GM03348 (cell line): ENCODE results near the gene STXBP4.

Experiments
- DNase-seq: peaks from one replicate; pipeline ENCODE4 v3.0.0; 2012; ENCODE audit warnings: low spot score

Gene STXBP4, protein sequence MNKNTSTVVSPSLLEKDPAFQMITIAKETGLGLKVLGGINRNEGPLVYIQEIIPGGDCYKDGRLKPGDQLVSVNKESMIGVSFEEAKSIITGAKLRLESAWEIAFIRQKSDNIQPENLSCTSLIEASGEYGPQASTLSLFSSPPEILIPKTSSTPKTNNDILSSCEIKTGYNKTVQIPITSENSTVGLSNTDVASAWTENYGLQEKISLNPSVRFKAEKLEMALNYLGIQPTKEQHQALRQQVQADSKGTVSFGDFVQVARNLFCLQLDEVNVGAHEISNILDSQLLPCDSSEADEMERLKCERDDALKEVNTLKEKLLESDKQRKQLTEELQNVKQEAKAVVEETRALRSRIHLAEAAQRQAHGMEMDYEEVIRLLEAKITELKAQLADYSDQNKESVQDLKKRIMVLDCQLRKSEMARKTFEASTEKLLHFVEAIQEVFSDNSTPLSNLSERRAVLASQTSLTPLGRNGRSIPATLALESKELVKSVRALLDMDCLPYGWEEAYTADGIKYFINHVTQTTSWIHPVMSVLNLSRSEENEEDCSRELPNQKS

DNA sequence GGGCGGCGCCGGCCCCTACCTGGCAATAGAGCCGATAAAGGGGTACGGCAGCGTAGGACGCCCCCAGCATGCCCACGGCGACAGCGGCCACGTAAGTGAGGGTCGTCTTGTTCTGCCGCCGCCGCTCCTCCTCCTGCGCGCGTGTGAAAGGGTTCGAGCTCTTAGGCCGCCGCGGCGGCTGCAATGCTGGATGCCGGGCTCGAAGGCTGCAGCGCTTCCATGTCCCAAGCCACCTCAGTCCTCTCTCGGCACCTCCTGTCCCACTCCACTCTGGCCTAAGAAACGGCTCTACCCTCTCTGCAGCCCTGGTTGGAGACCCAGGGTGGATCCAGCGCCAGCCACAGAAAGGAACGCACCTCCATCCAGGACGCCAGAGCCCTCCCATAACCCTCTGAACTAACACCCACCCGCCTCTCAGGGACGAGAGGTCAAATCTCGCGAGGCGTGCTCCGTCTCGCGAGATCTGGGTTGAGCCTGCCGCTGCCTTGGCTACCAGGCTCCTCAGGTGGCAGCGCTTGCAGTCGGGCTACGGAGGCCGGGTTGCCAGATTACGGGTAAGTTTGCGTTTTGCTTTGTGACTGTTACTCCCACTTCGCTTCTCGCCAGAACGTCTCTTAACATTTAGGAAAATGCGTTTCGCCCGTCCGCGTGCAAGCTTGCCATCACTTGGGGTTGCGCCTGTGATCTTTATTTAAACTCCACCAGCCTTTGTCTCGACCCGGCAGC, at the start of gene STXBP4, which contains the start of gene COX11:
Gene STXBP4 (plus strand): TSS at position 504 of the 726 bp plus-strand sequence. CDS start 17,455 bp downstream, outside the sequence.
Gene COX11 (minus strand): TSS at position 393 of the 726 bp plus-strand sequence. CDS start 8 bp downstream, at position 385.
- peak; percentile 96 for DNase-seq

DNA sequence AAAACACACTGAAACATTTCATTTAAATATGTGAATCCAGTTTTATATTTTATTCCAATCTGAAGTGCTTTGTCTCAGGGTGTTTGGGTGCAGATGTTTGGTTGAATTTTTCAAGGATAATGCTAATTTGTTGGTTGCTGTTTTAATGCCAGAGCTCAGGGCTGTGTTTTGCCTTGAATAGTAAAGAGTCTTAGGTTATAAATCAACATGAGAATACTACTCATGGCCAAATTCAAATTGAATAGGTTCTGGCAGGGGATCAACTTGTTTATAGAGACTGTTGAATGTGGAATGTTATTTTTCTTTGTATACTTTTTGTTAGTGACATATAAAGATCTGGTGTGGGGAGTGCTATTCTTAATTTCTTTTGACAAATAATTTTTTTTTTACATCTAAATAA, 49.1 kb upstream of the STXBP4 start:
- DNase-seq, result no peak

DNA sequence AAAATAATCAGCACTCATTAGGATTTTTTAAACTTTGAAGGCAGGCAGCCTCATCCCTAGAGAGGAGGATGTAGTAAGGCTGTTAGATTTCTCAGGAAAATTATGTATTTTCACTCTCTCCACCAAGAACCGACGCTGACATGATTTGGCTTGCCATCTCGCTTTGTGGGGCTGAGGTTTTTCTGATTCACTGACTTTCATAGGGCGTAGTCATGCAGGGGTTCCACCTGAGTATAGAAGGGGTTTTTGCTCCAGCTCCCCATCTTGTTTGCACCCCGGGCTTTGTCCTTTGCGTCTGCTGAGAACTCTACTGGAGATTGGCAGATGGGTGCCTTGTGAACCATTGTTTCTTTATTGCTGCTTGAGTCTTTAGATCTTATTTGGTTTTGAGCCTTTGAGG, 47.7 kb upstream of the STXBP4 start:
- no peak for DNase-seq

DNA sequence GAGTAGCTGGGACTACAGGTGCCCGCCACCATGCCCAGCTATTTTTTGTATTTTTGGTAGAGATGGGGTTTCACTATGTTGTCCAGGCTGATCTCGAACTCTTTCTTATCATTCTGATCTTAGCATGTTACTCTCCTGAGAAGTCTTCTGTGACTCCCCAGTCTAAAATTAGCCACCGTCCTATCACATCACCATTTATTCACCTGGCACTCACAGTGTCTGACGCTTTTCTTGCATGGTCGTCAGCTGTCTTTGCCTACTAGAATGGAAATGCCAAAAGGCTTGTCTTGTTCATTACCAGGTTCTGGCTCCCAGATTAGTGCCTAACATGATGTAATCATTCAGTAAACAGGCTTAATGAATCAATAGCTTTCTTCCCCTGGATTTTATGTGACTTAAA, 44.2 kb upstream of the STXBP4 start:
- no peak for DNase-seq

DNA sequence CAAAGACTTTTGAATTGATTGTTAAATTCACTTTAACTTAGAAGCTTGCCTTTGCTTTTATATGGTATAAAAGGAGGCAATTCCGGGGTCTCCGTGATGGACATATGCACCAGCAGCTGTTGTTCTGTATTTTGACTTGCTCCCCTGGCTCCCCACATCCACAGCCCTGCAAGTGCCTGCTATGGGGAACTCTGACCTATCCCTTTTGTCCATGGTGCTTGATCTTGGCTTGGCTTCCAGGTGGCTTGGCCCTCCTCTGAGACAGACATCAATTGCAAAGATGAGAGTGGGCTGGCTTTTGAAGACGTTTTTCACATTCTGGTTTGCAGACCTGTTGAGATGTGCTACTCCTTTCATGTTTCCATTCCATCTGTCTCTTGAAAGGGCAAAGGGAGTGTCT, 41.0 kb upstream of the STXBP4 start:
- DNase-seq, result no peak

DNA sequence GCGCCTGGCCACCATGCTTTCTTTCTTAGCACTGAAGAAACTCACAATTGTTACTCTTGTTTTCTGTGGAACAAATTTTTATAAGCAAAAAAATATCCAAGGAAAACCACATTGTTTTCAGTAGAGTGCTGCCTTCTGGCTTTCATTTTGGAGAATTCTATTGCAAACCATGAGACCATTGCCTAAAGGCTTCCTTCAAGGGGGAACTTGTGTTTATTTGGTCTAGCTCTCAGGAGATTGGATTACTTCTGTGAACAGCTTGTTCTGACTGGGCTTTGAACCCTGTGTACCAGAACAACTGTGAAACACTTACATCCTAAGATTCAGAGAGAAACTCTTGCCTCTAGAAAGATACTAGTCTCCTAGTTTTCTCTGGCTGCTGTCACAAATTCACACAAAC, 35.9 kb upstream of the STXBP4 start:
- no peak for DNase-seq

DNA sequence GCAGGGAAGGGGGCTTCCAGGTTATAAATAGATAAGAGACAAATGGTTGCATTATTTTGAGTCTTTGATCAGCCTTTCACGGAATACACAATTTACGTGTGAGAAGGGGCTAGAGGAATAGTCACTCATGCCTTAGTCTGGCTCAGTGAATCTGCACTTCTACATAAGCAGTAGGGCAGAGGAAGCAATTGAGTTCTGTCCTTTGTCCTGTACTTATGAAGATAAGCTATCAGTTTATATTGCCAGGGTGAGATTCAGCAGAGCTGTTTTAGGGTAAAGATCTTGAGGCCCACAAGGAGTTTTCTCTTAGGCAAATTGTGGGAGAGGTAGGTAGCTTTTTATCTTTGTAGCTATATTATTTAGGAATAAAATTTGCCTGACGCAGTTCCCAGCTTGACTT, 34.6 kb upstream of the STXBP4 start:
- DNase-seq, result no peak

DNA sequence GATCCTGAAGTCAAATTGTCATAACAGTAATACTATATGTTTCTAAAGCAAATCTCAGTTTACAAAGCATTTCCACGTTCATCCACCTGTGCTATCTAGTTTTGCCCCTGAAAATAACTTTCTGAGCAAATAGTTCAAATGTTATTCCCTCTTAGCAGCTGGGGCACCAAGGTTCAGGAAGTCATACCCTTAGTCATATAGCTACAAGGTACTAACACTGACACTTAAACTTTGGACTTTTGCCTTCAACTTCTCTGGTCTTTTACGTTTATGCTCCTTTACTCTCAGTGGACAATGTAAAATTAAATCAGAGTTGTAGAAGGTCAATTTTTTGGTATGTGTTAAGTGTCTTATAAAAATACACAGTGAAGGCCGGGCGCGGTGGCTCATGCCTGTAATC, 33.1 kb upstream of the STXBP4 start:
- no peak for DNase-seq

DNA sequence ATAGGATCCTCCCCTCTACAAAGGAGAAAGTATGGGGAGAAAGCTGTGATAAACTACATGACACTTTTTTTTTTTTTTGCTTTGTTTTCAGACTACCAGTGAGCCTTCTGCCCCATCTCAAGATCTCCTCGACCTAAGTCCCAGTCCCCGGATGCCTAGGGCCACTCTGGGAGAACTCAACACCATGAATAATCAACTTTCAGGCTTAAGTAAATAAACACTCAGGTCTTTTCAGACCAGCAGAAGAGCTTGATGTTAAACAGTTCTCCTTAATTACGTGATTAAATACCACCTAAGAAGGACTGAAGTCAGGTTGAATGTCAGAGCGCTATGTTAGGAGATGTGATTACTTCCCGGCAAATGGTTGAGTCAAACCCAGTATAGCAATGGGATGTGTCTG, 31.5 kb upstream of the STXBP4 start:
- no peak for DNase-seq

DNA sequence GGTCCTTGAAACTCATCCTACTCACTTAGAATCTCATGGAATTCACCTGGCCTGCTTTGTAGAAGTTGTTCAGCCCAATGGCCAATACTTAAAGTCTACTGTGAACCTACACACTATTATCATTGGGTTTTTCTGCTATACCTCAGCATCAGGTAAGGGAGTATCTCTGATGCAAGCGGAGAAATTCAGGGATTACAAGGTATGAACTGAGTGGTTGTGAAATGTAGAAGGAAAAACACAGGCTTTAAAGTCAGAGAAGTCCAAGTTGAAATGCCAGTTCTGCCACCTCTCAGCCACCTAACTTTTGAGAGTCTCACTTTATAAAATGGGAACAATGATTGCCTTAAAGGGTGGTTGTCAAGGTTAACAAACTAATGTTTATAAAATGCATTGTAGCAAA, 31.1 kb upstream of the STXBP4 start:
- no peak for DNase-seq

DNA sequence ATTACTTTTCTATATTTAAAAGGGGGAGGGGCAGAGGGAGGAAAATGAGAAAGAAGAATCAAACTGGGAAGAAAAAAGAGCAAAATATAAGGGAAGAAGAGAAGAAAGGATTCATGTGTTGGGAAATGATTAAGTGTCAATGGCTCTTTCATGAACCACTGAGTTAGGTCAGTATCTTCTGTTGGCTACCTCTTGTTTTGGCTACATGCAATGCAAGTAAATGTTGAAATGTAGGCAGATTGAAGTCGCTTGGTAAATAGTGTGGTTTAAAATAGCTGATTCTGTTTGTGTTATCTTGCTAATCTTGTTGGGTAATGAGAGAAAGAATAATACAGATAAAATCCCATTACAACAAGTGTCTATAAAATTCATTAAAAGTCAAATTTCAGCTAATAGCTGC, 27.3 kb upstream of the STXBP4 start:
- DNase-seq, result no peak

DNA sequence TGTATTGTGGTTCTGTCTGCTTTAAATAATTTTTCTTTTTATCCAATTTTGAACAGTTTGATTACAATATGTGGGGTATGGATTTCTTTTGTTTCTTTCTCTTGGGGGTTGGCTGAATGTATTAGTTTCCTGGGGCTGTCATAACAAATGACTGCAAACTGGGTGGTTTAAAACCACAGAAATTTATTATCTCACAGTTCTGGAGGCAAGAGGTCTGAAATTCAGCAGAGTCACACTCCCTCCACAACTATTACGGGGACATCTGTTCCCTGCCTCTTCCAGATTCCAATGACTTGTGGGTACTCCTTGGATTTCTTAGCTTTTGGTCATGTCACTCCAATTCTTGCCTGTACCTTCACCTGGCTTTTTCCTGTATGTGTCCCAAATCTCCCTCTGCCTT, 23.8 kb upstream of the STXBP4 start:
- DNase-seq, result peak; percentile 29

DNA sequence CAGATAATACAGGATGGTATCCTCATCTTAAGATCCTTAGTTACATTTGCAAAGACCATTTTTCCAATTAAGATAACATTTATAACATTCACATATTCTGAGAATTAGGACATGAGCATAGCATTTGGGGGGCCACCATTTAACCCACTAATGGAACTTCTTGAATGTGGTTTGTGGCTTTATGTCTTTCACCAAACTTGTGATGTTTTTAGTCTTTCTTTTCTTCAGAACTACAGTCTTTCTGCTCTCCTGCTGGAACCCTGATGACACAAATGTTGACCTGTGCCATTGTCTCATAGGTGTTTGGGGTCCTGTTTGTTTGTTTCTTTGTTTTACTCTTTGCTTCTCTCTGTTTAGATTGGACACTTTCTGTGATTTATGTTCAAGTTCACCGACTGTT, 23.3 kb upstream of the STXBP4 start:
- DNase-seq, result no peak

DNA sequence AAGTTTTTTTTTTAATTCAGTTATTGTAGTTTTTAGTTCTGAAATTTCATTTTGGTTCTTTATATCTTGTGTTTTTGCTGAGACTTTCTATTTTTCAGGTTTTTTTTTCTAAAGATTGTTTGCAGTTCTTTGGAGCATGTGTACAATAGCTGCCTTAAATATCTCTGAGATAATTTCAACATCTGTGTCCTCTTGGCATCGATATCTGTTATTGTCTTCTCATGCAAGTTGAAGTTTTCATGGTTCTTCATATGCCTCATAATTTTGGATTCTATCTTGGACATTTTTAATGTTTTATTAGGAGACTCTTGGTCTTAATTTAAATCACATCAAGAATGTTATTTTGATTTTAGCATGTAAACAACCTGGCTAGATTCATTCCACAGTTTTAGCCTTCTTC, 22.9 kb upstream of the STXBP4 start:
- DNase-seq, result peak; percentile 11

DNA sequence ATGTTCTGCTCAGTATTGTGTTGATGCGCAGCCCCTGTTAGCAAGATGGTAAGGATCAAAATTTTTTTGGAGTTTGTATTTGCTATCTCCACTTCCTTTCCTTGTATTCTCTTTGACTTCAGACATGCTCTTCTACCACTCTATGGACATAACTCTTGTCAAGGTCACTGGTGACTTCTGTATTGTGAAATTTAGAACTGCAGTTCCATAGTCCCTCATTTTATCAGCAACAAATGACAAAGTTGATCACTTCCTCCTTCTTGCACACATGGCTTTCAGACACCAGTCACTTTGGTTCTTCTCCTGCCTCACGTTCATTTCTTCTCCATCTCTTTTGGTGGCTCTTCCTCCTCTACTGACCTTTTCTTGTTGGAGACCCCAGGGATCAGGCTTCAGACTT, 21.2 kb upstream of the STXBP4 start:
- no peak for DNase-seq

DNA sequence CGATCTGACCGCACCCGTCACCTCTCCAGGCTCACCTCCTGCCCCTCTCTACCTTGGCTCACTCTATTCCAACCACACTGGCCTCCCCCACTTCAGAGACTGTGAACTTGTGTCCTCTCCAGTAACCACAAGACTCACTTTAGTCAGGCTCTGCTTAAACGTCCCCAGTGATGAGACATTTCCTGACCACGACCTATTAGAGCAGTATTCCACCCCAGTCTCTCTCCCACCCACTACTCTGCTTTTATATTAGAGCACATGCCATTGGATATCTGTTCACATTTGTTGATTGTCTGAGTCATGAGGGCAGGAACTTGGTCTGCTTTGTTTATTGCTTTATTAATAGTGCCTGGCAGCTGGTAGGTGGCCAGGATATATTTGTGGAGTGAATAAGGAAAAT, 20.2 kb upstream of the STXBP4 start:
- peak; percentile 79 for DNase-seq

DNA sequence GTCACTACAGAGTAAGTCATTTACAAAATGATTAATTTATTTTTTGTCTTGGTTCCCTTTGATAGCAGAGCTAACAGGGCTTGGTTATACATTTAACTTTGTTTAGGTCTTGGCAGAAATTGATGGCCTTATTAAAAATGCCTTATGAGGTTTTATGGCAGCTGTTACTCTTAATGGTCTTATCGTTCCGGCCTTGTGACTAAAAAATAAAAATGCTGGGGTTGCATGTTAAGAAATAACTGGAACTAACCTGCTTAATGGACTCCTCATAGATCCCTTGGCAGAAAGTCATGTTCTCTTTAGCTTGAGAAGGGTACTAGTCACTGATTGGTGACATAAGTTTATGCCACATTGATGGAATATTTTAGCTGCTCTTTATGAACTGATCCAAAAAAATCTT, 18.4 kb upstream of the STXBP4 start:
- no peak for DNase-seq

DNA sequence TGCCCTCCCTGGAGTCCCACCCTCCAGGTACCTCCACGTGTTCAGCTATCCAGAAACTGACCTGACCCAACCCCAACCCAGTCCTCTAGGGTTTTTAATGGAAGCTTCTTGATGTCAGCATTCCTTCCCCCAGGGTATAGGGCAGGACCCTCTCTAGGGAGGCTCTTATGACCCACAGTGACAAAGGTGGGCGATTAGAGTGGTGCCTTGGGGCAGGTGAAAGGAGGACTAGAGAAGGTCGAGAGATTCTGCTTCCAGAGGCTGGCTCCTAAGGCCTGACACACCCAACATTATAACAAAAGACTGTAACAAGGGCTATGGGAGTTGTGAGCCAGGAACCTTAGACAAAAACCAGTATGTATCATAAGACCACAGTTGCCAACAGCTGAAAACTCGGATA, 17.3 kb upstream of the STXBP4 start:
- no peak for DNase-seq

DNA sequence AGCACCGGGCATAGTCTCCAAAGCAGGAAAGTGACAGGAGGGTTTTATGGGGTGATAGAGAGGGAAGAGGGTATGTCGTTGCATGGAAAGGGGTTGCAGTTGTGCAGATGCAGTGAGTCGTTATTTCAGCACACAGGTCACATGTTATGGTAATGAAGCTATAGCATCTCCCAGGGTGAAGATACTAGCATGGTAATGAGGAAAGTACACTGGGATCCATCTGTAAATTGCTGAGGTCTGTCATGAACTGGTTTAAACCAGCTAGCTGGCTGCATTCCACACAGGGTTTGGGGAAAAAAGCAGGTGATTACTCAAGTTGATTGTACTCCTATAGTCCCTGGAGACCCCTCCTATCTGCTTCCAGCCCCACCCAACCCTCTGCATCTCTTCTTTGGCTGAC, 11.8 kb upstream of the STXBP4 start:
- DNase-seq, result no peak

DNA sequence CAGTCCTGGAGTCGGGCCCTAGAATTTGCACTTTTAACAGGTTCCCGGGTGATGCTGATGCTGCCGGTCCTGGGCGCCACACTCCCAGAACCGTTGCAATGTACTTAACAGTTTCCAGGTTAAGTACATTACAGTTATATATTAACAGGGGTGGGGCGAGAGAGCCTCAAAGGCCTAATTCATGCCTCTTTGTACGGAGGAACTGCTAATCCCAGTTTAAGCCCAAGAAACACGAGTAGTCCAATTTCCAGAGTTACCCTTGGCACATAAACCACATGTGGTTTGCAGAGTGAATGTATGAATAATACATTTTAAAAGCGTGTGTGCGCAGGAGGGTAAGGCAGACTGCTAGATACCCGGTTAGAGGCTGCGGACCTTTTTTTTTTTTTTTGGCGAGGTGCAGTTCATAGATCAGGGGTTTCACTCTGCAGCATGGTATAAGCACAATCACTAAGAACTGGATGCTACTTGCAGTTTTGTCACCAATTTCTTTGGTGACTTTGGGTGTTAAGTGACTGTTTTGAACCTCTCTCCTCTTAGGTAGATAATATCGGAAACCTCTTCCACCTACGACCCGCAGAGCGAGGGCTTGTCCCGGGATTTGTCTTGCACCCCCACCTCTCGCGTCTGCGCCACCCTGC, 824 bp upstream of the STXBP4 start:
- DNase-seq, result peak; percentile 53

DNA sequence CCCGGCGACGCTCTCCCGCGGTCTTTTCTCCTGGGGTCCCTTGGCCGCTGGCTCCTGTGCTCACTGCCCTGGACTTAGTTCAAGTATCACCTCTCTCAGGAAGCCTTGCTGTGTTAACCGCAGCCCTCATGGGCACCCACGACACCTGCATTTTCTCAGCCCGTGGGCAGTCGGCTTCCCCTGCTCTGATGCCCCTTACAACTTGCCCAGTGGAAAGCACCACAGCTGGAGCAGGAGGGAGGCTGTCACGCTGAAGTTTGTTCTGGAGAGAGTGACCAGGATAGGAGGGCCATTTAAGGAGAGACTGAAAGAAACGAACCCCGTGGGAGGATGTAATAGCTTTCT, 395 bp downstream of the STXBP4 start:
- DNase-seq, result peak; percentile 42

DNA sequence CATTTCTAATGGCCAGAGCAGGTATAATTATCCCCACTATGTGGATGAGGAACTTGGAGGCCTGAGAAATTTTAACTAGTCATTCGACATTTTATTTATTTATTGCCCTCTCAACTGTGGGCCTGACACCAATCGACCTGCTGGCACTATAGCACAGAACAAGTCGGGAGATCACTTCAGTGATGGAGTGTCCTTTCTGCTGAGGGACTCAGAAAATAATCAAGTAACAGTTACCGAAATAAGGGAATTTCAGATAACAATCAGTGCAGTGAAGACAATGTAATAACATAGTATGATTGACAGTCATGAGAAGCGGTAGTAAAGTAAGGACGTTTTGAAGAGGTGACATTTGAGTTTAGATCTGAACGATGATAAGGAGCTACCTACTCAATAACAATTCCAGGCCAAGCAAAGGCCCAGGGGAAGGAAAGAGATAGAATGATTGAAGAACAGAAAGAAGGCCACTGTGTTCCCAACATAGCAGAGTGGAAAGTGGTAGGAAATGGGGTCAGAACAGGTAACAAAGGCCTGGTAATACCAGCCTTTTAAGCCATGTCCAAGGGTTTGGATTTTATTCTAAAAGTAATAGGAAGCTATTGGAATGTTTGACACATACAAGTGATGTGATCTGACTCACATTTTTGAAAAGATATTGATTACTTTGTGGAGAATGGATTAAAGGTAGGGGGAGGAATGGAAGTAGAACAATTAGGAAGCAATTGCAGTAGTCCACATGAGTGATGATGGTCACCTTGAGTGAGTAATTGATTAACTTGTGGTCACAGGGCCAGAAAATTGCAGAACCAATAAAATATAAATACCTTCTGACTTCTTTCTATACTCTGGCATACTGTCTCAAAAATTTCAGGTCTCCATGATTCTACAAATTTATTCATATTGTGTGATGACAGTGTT, 1.4 kb downstream of the STXBP4 start:
- DNase-seq, result no peak
